ENCODE measurements around the gene CHI3L1.

Gene CHI3L1

DNA sequence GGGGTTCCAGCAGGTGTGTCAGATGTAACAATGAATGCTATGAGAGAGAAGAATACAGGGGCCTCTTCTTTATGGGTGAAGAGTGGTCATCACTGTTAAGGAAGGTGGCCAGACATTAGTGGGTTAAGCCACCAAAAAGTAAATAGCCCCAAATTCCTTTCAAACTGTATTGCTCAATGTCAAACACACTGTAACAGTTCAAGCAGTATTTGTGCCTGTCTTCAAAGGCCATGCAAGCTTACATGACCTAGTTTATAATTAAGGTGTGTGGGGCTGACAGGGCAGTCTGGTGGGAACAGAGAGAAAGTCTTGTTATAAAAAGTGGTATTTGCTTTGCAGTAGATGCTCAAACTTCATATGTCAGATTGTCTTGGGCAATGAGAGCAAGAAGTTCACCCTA, 24.5 kb upstream of the CHI3L1 start:
- Mint-ChIP-seq H3K9me3 (peaks cover 5% of the 10 kb centered on the region), H3K27ac (no peak overlapping the region), H3K4me3 (no peak overlapping the region), H3K36me3 (ENCODE audit: low read depth) (no peaks in the 10 kb centered on the region), H3K4me1 (peaks cover 49% of the 10 kb centered on the region), H3K27me3 (ENCODE audit: low read depth) (peaks cover 25% of the 10 kb centered on the region)
- TF ChIP-seq, protein P1, sequence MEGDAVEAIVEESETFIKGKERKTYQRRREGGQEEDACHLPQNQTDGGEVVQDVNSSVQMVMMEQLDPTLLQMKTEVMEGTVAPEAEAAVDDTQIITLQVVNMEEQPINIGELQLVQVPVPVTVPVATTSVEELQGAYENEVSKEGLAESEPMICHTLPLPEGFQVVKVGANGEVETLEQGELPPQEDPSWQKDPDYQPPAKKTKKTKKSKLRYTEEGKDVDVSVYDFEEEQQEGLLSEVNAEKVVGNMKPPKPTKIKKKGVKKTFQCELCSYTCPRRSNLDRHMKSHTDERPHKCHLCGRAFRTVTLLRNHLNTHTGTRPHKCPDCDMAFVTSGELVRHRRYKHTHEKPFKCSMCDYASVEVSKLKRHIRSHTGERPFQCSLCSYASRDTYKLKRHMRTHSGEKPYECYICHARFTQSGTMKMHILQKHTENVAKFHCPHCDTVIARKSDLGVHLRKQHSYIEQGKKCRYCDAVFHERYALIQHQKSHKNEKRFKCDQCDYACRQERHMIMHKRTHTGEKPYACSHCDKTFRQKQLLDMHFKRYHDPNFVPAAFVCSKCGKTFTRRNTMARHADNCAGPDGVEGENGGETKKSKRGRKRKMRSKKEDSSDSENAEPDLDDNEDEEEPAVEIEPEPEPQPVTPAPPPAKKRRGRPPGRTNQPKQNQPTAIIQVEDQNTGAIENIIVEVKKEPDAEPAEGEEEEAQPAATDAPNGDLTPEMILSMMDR (IDR thresholded peaks at IDR 0.05; ENCODE audit: unreplicated experiment in 3 of 3), result no peak

DNA sequence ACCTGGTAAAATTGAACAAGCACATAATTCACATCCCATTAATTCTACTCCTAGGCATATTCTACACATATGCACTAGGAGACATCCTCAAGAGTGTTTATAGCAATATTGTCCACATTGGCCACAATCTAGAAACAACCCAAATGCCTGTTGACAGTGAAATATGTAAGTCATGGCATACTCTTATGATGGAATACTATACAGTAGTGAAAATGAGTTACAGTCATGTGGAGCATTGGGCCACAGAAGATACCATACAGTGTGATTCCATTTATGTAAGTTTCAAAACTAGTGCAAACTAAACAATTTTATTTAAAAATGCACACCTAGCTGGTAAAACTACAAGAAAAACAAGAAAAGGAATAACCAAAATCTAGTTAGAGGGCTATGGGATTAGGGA, 23.8 kb upstream of the CHI3L1 start:
- peaks cover 5% of the 10 kb centered on the region for H3K9me3 Mint-ChIP-seq
- no peak overlapping the region for H3K4me3 Mint-ChIP-seq
- H3K4me1 Mint-ChIP-seq, result peaks cover 51% of the 10 kb centered on the region
- H3K27me3 Mint-ChIP-seq (ENCODE audit: low read depth), result peaks cover 24% of the 10 kb centered on the region
- TF ChIP-seq, protein P1 (IDR thresholded peaks at IDR 0.05; ENCODE audit: unreplicated experiment in 3 of 3), result no peak
- H3K27ac Mint-ChIP-seq, result no peak overlapping the region
- no peaks in the 10 kb centered on the region for H3K36me3 Mint-ChIP-seq (ENCODE audit: low read depth)

DNA sequence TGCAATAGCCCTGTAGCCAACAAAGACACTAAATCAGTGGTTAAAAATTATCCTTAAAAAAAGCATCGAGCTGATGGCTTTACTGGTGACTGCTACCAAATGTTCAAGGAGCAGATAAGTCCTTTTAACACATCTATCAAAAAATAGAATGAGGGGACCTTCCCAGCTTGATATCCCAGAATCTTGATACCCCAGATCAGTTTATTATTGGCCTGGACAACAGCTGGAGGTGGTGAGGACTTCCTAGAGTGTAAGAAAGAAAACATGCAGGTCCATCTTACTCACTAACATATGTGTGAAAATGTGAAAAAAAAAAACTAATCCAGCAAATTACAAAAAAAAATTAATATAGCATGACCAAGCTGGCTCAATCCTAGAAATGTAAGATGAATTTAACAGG, 21.7 kb upstream of the CHI3L1 start:
- H3K4me1 Mint-ChIP-seq, result peaks cover 59% of the 10 kb centered on the region

DNA sequence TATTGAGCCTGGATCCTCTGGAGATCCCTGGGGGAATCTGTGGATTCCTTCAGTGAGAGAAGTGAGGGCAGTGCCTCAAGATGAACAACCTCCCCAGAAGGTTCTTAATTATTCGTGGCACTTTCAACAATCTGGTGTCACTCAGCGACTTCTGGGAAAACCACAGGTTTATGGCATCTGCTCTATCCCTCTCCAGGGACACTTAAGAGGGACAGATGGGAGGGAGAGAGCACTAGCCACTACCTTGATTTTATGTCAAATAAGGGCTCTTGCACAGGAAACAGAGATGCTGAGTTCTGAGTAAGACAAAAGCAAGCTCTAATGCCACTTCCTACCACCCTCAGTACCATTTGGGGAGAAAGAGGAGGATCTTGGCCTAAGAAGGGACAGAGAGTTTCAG, 21.2 kb upstream of the CHI3L1 start:
- H3K4me1 Mint-ChIP-seq, result peaks cover 60% of the 10 kb centered on the region
- peaks cover 14% of the 10 kb centered on the region for H3K27me3 Mint-ChIP-seq (ENCODE audit: low read depth)
- H3K27ac Mint-ChIP-seq, result peak overlapping the region in 2 of 3 experiments; percentile 15 to 20
- peaks cover 5% of the 10 kb centered on the region for H3K9me3 Mint-ChIP-seq
- H3K4me3 Mint-ChIP-seq, result no peak overlapping the region
- TF ChIP-seq, protein P1 (IDR thresholded peaks at IDR 0.05; ENCODE audit: unreplicated experiment in 3 of 3), result no peak
- no peaks in the 10 kb centered on the region for H3K36me3 Mint-ChIP-seq (ENCODE audit: low read depth)

More for the DNA sequence above, 21.7 kb upstream of the CHI3L1 start:
- Mint-ChIP-seq H3K4me3 (peak overlapping the region in 1 of 3 experiments; percentile 50), H3K9me3 (peaks cover 5% of the 10 kb centered on the region), H3K27ac (peak overlapping the region in 1 of 3 experiments; percentile 20), H3K36me3 (ENCODE audit: low read depth) (no peaks in the 10 kb centered on the region), H3K27me3 (ENCODE audit: low read depth) (peaks cover 15% of the 10 kb centered on the region)
- TF ChIP-seq, protein P1 (IDR thresholded peaks at IDR 0.05; ENCODE audit: unreplicated experiment in 3 of 3), result no peak

DNA sequence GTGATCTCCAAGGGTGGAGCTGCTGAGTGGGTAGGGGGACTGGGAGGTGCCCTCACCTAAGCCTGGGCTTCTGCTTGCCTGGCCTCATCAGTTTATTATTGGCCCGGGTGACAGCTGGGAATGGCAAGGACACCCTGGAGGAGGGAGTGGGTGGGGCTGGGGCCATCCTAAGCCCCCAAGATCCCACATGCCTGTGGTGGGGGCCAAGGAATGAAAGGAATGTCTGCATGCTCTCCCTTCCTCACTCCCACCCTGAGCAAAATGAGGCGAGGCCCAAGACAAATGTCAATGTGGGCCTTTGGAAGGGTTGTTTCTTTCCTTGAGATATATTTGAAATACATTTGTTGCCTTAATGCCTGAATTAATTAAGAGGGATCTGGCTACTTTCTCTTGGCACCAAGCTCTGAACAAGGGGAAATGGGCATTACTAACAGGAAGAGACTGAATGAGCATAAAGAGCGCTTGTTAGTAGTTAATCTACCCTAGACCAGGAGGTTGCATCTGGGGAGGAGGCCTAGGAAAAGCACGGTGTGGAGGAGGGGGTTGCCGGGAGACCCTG, 19.7 kb upstream of the CHI3L1 start:
- H3K27me3 Mint-ChIP-seq (ENCODE audit: low read depth), result peaks cover 11% of the 10 kb centered on the region
- peaks cover 5% of the 10 kb centered on the region for H3K9me3 Mint-ChIP-seq
- peak overlapping the region; percentile 48 to 73 (median 68) for H3K27ac Mint-ChIP-seq
- TF ChIP-seq, protein P1 (IDR thresholded peaks at IDR 0.05; ENCODE audit: unreplicated experiment in 3 of 3), result no peak
- peaks cover 67% of the 10 kb centered on the region for H3K4me1 Mint-ChIP-seq
- H3K4me3 Mint-ChIP-seq, result peak overlapping the region in 2 of 3 experiments; percentile 10 to 33
- H3K36me3 Mint-ChIP-seq (ENCODE audit: low read depth), result no peaks in the 10 kb centered on the region

DNA sequence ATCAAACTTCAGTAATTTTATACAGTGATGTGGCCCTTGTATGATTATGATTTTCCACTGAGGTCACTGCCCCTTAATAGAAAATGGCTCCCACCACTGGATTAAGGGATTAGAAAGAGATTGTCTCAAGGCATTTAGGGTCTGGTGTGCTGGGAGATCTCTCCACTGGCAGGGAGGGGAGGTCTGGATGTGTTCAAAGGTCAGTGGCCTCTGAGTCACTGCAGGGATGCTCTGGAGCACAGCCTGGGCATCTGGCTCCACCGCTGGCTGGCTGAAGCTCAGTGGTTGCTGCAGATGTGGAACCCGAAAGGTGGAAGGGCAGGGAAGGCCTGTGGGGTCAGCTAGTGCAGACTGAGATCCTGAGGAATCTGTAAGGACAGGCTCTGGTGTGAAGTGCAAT, 18.3 kb upstream of the CHI3L1 start:
- TF ChIP-seq, protein P1 (IDR thresholded peaks at IDR 0.05; ENCODE audit: unreplicated experiment in 3 of 3), result no peak
- Mint-ChIP-seq H3K9me3 (peaks cover 5% of the 10 kb centered on the region), H3K27me3 (ENCODE audit: low read depth) (peaks cover 8% of the 10 kb centered on the region), H3K27ac (peak overlapping the region in 1 of 3 experiments; percentile 56), H3K36me3 (ENCODE audit: low read depth) (no peaks in the 10 kb centered on the region), H3K4me1 (peaks cover 82% of the 10 kb centered on the region), H3K4me3 (no peak overlapping the region)
